ENCODE data around the gene TBL1X.

Gene TBL1X

DNA sequence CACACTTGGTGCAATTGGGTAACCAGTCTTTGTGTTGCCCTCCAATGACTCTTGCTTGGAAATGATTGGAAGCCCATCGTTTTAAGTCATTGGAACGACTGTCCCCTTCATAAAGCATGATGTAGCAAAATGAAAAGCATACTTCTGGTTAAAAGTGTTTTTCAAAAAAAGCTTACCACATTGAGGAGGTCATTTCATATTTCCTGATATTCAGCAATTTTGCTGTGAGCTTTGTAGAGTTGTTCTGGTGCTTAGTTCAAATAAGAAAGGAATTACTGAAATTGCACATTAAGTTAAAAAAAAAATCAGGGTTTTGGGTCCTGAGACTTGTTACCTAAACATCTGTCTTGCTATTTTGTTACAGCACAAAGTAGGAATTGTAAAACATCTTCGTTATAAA is 51.8 kb downstream of the TBL1X start:
- no peaks in the 10 kb centered on the region for H3K36me3 ChIP-seq (ENCODE audit: control insufficient read depth in 1 of 2, insufficient read depth in 2 of 2, low read length in 2 of 2)
- H3K27ac ChIP-seq (ENCODE audit: low read depth, low read length), result peak overlapping the region; percentile 20
- peaks cover 0 to 4% of the 10 kb centered on the region in 2 donors for H3K4me1 ChIP-seq (ENCODE audit: control insufficient read depth in 1 of 2, insufficient read depth in 2 of 2, low read length in 2 of 2)
- H3K9me3 ChIP-seq (ENCODE audit: control insufficient read depth in 1 of 2, low read length in 2 of 2), result no peaks in the 10 kb centered on the region
- H3K27me3 ChIP-seq (ENCODE audit: control insufficient read depth in 1 of 2, insufficient read depth in 2 of 2, low read length in 2 of 2), result no peaks in the 10 kb centered on the region
- no peak overlapping the region for H3K4me3 ChIP-seq (ENCODE audit: low read depth in 1 of 2, low read length in 2 of 2)
- no peak overlapping the region for H3K9ac ChIP-seq (ENCODE audit: low read depth in 1 of 2, low read length in 2 of 2)

GRCh38 chrX:9518051-9518450 is 53.2 kb downstream of the TBL1X start:
- H3K9ac ChIP-seq (ENCODE audit: low read depth in 1 of 2, low read length in 2 of 2), result no peak overlapping the region
- no peaks in the 10 kb centered on the region for H3K27me3 ChIP-seq (ENCODE audit: control insufficient read depth in 1 of 2, insufficient read depth in 2 of 2, low read length in 2 of 2)
- H3K4me3 ChIP-seq (ENCODE audit: low read depth in 1 of 2, low read length in 2 of 2), result no peak overlapping the region
- H3K4me1 ChIP-seq (ENCODE audit: control insufficient read depth in 1 of 2, insufficient read depth in 2 of 2, low read length in 2 of 2), result peaks cover 0 to 4% of the 10 kb centered on the region in 2 donors
- no peaks in the 10 kb centered on the region for H3K36me3 ChIP-seq (ENCODE audit: control insufficient read depth in 1 of 2, insufficient read depth in 2 of 2, low read length in 2 of 2)
- H3K9me3 ChIP-seq (ENCODE audit: control insufficient read depth in 1 of 2, low read length in 2 of 2), result no peaks in the 10 kb centered on the region
- H3K27ac ChIP-seq (ENCODE audit: low read depth, low read length), result no peak overlapping the region

DNA sequence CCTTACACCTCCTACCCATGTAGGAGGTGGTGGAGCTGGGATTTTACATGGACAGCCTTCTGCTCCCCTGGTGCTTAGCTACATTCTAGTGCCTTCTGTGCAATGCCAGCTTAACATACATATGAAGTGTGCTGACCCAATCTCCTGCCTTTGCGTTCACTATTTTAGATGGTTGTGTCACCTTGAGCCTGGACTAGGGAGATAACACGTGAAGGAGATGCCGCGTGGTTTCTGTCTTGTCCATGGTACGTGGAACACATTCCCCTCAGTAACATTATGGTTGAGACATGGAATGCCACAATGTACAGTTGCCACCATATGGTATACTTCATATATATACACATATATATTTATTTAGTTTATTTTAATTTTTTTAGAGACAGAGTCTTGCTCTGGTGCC is 54.0 kb downstream of the TBL1X start:
- H3K4me1 ChIP-seq (ENCODE audit: control insufficient read depth in 1 of 2, insufficient read depth in 2 of 2, low read length in 2 of 2), result peaks cover 0 to 4% of the 10 kb centered on the region in 2 donors
- H3K9me3 ChIP-seq (ENCODE audit: control insufficient read depth in 1 of 2, low read length in 2 of 2), result no peaks in the 10 kb centered on the region
- H3K4me3 ChIP-seq (ENCODE audit: low read depth in 1 of 2, low read length in 2 of 2), result no peak overlapping the region
- no peak overlapping the region for H3K27ac ChIP-seq (ENCODE audit: low read depth, low read length)
- no peaks in the 10 kb centered on the region for H3K36me3 ChIP-seq (ENCODE audit: control insufficient read depth in 1 of 2, insufficient read depth in 2 of 2, low read length in 2 of 2)
- no peak overlapping the region for H3K9ac ChIP-seq (ENCODE audit: low read depth in 1 of 2, low read length in 2 of 2)
- H3K27me3 ChIP-seq (ENCODE audit: control insufficient read depth in 1 of 2, insufficient read depth in 2 of 2, low read length in 2 of 2), result no peaks in the 10 kb centered on the region

GRCh38 chrX:9519546-9520216 is 54.8 kb downstream of the TBL1X start:
- no peak overlapping the region for H3K9ac ChIP-seq (ENCODE audit: low read depth in 1 of 2, low read length in 2 of 2)
- H3K27ac ChIP-seq (ENCODE audit: low read depth, low read length), result no peak overlapping the region
- H3K9me3 ChIP-seq (ENCODE audit: control insufficient read depth in 1 of 2, low read length in 2 of 2), result no peaks in the 10 kb centered on the region
- no peaks in the 10 kb centered on the region for H3K27me3 ChIP-seq (ENCODE audit: control insufficient read depth in 1 of 2, insufficient read depth in 2 of 2, low read length in 2 of 2)
- H3K36me3 ChIP-seq (ENCODE audit: control insufficient read depth in 1 of 2, insufficient read depth in 2 of 2, low read length in 2 of 2), result no peaks in the 10 kb centered on the region
- no peak overlapping the region for H3K4me3 ChIP-seq (ENCODE audit: low read depth in 1 of 2, low read length in 2 of 2)
- H3K4me1 ChIP-seq (ENCODE audit: control insufficient read depth in 1 of 2, insufficient read depth in 2 of 2, low read length in 2 of 2), result peaks cover 0 to 4% of the 10 kb centered on the region in 2 donors

GRCh38 chrX:9520217-9520590 is 55.3 kb downstream of the TBL1X start:
- H3K27me3 ChIP-seq (ENCODE audit: control insufficient read depth in 1 of 2, insufficient read depth in 2 of 2, low read length in 2 of 2), result no peaks in the 10 kb centered on the region

DNA sequence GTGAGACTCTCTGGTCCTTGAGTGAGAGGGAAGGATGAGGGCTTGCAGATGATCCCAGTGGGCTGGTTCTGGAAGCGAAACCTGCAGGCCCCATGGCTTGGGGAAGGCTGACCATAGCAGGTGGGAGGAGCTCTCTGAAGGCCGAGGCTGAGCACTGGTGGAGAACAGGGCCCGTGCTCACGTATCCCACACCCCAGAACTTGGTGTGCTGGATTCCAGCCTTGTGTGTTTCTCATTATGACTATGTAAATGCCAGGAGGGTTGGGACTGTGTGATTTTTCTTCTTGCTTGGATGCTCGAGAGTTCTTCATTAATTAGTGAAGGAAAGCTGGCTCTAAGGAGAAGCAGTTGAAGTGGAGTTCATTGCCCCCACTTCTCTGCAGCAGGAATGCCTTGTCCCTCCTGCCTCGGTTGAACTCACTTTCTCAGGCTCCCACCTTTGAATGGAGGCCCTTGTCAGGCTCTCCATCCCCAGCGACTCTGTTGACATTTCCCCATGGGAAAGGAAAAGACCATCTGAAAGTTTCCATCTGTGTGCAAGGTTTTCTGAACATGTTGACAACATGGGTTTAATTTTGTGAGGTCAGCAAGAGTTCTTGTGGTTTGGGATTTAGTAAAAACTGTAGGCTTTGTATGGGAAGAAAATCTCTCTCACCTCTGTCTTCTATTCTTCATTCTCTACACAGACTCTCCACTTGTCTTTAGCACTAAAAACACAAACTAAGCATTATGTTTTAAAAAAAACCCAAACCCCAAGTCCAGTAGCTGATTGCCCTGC is 57.7 kb downstream of the TBL1X start:
- no peak overlapping the region for H3K4me3 ChIP-seq (ENCODE audit: low read depth in 1 of 2, low read length in 2 of 2)
- no peak overlapping the region for H3K27ac ChIP-seq (ENCODE audit: low read depth, low read length)
- H3K9me3 ChIP-seq (ENCODE audit: control insufficient read depth in 1 of 2, low read length in 2 of 2), result no peaks in the 10 kb centered on the region
- no peaks in the 10 kb centered on the region for H3K36me3 ChIP-seq (ENCODE audit: control insufficient read depth in 1 of 2, insufficient read depth in 2 of 2, low read length in 2 of 2)
- H3K4me1 ChIP-seq (ENCODE audit: control insufficient read depth in 1 of 2, insufficient read depth in 2 of 2, low read length in 2 of 2), result no peaks in the 10 kb centered on the region
- no peaks in the 10 kb centered on the region for H3K27me3 ChIP-seq (ENCODE audit: control insufficient read depth in 1 of 2, insufficient read depth in 2 of 2, low read length in 2 of 2)
- H3K9ac ChIP-seq (ENCODE audit: low read depth in 1 of 2, low read length in 2 of 2), result no peak overlapping the region

More at GRCh38 chrX:9520217-9520590, 55.3 kb downstream of the TBL1X start:
- Histone ChIP-seq H3K36me3 (ENCODE audit: control insufficient read depth in 1 of 2, insufficient read depth in 2 of 2, low read length in 2 of 2) (no peaks in the 10 kb centered on the region), H3K4me3 (ENCODE audit: low read depth in 1 of 2, low read length in 2 of 2) (no peak overlapping the region), H3K9me3 (ENCODE audit: control insufficient read depth in 1 of 2, low read length in 2 of 2) (no peaks in the 10 kb centered on the region), H3K4me1 (ENCODE audit: control insufficient read depth in 1 of 2, insufficient read depth in 2 of 2, low read length in 2 of 2) (peaks cover 0 to 4% of the 10 kb centered on the region in 2 donors), H3K9ac (ENCODE audit: low read depth in 1 of 2, low read length in 2 of 2) (no peak overlapping the region), H3K27ac (ENCODE audit: low read depth, low read length) (no peak overlapping the region)

DNA sequence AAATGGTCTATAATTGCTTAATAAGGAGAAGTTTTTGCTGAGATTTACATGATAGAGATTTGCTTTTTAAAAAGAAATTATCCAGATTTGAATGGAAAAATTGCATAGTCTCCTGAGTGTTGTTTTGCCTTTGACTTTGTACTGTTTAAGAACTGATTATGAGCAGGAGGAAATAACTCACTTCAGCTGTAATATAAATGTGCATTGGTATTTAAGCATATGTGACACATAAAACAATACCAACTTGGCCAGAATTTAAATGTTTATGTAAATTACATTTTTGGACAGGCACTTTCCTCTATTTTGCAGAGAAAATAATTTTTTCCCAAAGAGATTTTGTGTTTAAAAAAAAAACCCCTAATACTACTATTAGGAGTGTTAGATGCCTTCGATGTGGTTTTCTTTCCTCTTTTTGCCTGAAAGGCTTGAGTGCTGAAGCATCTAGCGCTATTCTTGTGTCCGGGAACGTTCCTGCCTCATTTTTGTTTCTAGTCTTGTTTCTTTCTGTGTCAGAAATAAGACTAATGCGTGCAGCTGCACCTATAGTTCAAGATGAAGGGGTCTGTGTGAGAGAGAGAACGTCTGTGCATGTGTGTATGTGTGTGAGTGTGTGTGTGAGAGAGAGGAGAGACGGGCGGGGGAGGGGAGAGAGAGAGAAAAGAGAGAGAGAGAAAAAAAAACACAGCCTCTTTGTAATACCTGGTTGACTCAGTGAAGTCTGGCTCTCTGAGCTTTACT is 60.8 kb downstream of the TBL1X start:
- Histone ChIP-seq H3K36me3 (ENCODE audit: control insufficient read depth in 1 of 2, insufficient read depth in 2 of 2, low read length in 2 of 2) (no peaks in the 10 kb centered on the region), H3K9me3 (ENCODE audit: control insufficient read depth in 1 of 2, low read length in 2 of 2) (no peaks in the 10 kb centered on the region), H3K4me3 (ENCODE audit: low read depth in 1 of 2, low read length in 2 of 2) (no peak overlapping the region), H3K4me1 (ENCODE audit: control insufficient read depth in 1 of 2, insufficient read depth in 2 of 2, low read length in 2 of 2) (no peaks in the 10 kb centered on the region), H3K9ac (ENCODE audit: low read depth in 1 of 2, low read length in 2 of 2) (no peak overlapping the region), H3K27ac (ENCODE audit: low read depth, low read length) (no peak overlapping the region), H3K27me3 (ENCODE audit: control insufficient read depth in 1 of 2, insufficient read depth in 2 of 2, low read length in 2 of 2) (no peaks in the 10 kb centered on the region)

DNA sequence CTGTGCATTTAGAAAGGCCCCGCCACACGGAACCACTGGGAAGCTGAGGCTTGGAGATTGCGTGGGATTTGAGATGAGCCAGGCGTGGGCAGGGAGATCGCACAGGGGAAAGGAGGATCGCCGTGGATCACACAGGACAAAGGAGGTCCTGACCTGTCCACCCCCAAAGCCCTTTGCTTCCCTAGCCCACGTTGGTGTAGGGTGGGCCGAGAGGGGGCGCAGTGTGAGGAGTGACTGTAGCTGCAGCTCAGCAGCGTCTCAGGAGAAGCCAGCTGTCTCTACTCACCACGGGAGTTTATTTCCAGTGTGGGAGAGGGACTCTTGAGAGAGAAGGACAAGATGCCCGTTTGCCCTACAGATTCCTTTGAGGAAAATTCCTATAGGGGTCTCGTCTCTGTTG is 62.1 kb downstream of the TBL1X start:
- no peaks in the 10 kb centered on the region for H3K9me3 ChIP-seq (ENCODE audit: control insufficient read depth in 1 of 2, low read length in 2 of 2)
- no peak overlapping the region for H3K4me3 ChIP-seq (ENCODE audit: low read depth in 1 of 2, low read length in 2 of 2)
- no peak overlapping the region for H3K27ac ChIP-seq (ENCODE audit: low read depth, low read length)
- H3K27me3 ChIP-seq (ENCODE audit: control insufficient read depth in 1 of 2, insufficient read depth in 2 of 2, low read length in 2 of 2), result no peaks in the 10 kb centered on the region
- no peaks in the 10 kb centered on the region for H3K36me3 ChIP-seq (ENCODE audit: control insufficient read depth in 1 of 2, insufficient read depth in 2 of 2, low read length in 2 of 2)
- peaks cover 0 to 4% of the 10 kb centered on the region in 2 donors for H3K4me1 ChIP-seq (ENCODE audit: control insufficient read depth in 1 of 2, insufficient read depth in 2 of 2, low read length in 2 of 2)
- H3K9ac ChIP-seq (ENCODE audit: low read depth in 1 of 2, low read length in 2 of 2), result no peak overlapping the region

DNA sequence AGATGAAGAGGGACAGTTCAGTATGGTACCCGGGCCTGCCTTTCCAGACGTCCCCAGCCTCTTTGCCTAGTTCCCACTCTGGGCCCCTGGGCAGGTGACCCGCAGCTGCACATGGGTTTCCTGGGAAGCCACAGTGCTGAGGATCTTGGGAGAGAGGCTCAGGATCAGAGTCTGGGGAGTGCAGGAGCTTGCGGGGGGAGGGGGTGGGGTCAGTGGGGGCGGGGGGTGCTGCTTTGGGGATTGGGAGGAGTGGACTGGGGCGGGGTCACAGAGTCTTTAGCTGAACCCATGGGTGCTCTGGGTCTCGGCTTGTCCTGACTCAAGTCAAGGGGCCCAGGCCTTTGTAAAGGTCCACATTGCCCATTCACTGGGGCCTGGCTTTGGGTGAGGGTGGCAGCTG is 63.6 kb downstream of the TBL1X start:
- Histone ChIP-seq H3K4me3 (ENCODE audit: low read depth in 1 of 2, low read length in 2 of 2) (no peak overlapping the region), H3K27me3 (ENCODE audit: control insufficient read depth in 1 of 2, insufficient read depth in 2 of 2, low read length in 2 of 2) (no peaks in the 10 kb centered on the region), H3K36me3 (ENCODE audit: control insufficient read depth in 1 of 2, insufficient read depth in 2 of 2, low read length in 2 of 2) (no peaks in the 10 kb centered on the region), H3K9me3 (ENCODE audit: control insufficient read depth in 1 of 2, low read length in 2 of 2) (no peaks in the 10 kb centered on the region), H3K4me1 (ENCODE audit: control insufficient read depth in 1 of 2, insufficient read depth in 2 of 2, low read length in 2 of 2) (peaks cover 0 to 4% of the 10 kb centered on the region in 2 donors), H3K9ac (ENCODE audit: low read depth in 1 of 2, low read length in 2 of 2) (no peak overlapping the region), H3K27ac (ENCODE audit: low read depth, low read length) (no peak overlapping the region)

GRCh38 chrX:9529223-9529622 is 64.4 kb downstream of the TBL1X start:
- Histone ChIP-seq H3K9me3 (ENCODE audit: control insufficient read depth in 1 of 2, low read length in 2 of 2) (no peaks in the 10 kb centered on the region), H3K4me3 (ENCODE audit: low read depth in 1 of 2, low read length in 2 of 2) (no peak overlapping the region), H3K36me3 (ENCODE audit: control insufficient read depth in 1 of 2, insufficient read depth in 2 of 2, low read length in 2 of 2) (no peaks in the 10 kb centered on the region), H3K4me1 (ENCODE audit: control insufficient read depth in 1 of 2, insufficient read depth in 2 of 2, low read length in 2 of 2) (peaks cover 0 to 4% of the 10 kb centered on the region in 2 donors), H3K27ac (ENCODE audit: low read depth, low read length) (no peak overlapping the region), H3K27me3 (ENCODE audit: control insufficient read depth in 1 of 2, insufficient read depth in 2 of 2, low read length in 2 of 2) (no peaks in the 10 kb centered on the region), H3K9ac (ENCODE audit: low read depth in 1 of 2, low read length in 2 of 2) (no peak overlapping the region)

Data from duodenal mucosa (tissue), 2 donors.